HG03159 (cell line): ENCODE data around the gene CDA.
"Not testable (repeated sequence)": the region's sequence is repeated elsewhere in the genome, so short reads cannot be mapped to it uniquely, and the experiment has no call there.

Experiments used
- ATAC-seq: cut with Tn5 transposase; IDR thresholded peaks from one replicate; pipeline ENCODE4 v1.9.1; 2021; ENCODE audit warnings: mild to moderate bottlenecking, moderate library complexity; ENCODE audit not compliant: unreplicated experiment

Gene CDA

DNA sequence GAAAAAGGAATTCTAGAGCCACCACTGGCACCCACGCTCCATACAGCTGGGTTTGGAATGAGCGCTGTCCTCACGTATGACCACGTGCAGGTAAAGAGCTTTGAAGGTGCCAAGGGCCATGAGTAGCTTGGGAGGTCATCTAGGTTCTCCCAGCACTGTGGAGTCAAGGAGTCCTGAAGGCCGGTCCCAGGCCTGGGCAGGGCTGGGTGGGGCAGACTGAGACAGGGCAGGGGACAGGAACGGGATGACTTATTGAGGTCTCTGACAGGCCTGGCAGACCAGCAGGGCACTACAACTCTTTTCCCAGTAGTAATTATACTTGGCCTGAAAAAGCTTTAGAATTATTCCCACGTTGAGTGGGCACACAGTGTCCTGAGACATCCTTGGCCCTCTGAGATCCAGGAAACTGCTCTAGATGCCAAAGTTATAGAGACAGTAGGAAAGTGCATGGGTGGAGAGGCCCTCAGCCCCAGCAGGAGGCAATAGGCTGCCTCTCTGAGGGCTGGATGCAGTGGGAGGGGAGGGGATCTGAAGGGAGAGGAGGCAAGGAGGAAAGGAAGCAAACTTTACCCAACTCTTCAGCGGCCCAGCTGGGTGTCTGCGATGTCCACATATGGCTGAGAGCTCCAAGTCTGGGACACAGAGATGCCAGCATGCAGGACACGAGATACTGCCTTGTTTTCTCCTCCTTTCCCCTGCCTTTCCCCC is 1.8 kb upstream of the CDA start:
- ATAC-seq: no peak

DNA sequence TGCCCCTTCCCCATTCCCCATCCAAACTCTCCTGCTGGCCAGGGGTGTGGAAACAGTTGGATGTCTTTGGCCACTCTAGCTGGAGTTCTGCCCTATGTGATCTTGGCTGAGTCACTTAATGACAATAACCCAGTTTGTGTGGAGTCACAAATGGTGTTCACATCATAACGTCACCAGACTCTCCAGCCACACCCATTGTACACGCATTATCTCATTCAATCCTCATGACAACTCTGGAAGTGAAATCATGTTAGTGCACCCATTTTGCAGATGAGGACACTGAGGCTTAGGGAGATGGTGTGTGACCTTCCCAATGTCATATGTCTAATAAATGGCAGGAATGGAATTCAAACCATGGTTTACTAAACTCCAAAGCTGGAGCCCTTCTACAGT is 1.2 kb upstream of the CDA start:
- ATAC-seq: no peak

DNA sequence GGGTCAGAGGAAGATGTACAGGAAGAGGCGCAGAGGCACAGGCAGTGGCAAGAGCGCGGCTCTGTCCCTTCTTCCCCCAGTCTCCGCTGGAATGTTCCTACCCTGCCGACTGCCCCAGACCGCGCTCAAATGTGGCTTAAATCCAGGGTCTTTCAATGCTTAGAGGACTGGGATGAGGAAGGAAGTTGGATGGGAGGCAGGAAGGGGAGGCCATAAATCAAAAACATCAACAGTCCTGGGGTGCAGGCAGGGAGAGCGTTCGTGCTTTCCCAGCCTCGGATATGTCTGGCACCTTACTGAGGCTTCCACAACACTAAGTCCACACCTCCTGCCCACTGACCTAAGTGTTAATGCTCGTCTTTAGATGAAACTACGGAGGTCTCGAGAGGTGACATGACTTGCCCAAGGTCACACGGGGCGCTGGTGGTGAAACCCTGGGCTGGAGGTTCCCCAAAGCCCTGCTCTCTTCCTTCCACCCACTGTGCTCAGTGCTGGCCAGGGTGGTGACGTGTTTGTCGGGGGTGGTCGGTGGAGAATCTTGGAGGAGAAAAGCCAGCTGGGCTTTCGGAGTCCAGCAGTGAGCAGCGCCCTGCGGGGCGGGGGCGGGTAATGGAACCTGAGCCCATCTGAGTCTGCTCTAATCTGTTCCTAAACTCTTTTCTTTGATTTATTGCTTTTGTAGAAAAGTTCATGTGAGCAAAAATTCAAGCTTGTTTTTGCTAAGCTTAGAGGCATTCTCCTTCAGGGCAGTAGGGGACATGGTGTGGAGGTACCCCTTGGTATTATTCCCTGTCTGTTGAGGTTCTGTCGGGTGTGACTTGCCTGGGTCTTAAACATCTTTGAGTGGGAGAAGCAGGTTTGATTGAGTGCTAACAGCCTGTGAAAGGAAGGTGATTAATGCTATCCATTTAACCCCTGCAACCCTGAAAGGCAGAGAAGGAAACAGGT is 708 bp downstream of the CDA start:
- no peak for ATAC-seq

GRCh38 chr1:20590306-20590777 is 1.4 kb downstream of the CDA start:
- no peak for ATAC-seq

- no peak for ATAC-seq
Measured at GRCh38 chr1:20593756-20594155, 4.9 kb downstream of the CDA start.

- no peak for ATAC-seq
Measured at GRCh38 chr1:20594746-20595145, 5.8 kb downstream of the CDA start.

DNA sequence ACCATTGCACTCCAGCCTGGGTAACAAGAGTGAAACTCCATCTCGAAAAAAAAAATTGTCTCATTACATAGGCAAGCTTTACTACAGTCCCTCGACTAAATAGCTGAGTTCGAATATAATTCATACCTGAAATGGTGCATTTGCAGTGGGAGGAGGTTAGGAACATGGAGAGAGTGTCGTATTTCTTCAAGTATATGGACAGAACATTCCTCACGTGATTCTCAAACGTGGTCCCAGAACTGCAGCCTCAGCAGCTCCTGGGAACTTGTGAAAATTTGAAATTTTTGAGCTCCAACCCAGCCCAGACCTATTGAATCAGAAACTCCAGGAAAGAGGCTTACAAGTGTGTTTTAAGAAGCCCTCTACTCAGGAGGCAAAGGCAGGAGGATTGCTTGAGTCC is 7.2 kb downstream of the CDA start:
- no peak for ATAC-seq

DNA sequence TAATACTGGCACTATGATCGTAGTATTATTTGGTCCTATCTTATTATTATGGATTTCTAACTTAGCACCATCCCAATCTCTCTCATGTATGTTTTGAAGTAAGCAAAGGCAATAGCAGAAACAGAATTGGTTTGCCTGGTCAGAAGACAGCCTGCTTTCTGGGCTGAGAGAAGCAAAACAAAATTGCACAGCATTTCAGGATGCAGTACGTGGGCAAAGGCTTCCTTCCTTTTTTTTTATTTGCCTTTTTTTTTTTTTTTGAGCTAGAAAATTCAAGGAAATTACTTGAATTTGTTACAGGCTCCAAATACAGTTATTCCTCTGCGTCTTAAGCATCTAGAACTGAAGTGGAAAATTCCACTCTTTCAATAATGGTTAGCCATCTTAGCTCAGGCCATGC is 8.8 kb downstream of the CDA start:
- ATAC-seq: no peak

DNA sequence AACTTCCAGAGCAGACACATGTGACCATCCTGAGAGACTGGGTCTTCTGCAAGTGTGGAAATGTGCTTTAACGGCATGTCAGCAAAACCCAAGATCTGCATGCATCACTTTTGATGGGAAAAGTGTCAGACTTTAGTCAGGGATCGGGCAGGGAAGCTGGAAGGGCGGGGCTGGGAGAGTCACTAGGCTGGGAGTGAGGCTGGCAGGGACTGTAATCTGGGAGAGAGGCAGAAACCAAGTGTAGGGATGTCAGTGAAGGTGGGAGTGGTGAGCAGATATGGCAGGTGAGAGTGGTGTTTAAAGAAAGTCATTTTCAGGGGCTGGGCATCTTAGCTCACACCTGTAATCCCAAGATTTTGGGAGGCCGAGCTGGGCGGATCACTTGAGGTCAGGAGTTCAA is 11.3 kb downstream of the CDA start:
- ATAC-seq: no peak

DNA sequence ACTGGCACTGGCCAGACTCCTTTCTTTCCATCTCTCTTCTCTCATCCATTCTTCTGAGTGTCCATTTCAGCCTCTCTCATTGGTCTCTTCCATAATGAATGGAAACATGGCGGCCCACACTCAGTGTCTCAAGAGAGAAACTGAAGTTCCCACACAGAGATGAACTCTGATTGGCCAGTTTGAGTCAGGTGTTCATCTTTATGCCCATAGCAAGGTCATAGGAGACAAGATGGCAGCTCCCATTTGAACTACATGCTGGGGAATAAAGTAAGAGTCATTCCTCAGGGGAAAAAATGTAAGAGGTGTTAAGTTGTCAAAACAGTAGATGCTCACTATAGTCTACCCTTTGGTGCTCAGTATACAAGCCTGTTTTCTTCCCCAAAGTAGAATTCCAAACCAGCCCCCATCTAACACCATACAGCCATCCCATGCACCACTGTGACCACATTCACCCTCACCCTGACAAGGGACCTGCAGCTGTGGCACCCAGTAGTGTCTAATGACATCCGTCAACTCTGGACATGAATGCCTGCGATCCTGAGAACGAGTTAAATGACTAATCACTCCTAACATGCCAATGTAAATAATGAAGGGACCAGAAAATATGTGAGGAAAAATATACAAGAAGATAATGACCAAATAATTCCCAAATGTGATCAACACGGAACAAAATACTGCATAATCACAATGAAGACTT is 12.4 kb downstream of the CDA start:
- no peak for ATAC-seq

GRCh38 chr1:20602851-20603450 is 14.1 kb downstream of the CDA start:
- no peak for ATAC-seq

DNA sequence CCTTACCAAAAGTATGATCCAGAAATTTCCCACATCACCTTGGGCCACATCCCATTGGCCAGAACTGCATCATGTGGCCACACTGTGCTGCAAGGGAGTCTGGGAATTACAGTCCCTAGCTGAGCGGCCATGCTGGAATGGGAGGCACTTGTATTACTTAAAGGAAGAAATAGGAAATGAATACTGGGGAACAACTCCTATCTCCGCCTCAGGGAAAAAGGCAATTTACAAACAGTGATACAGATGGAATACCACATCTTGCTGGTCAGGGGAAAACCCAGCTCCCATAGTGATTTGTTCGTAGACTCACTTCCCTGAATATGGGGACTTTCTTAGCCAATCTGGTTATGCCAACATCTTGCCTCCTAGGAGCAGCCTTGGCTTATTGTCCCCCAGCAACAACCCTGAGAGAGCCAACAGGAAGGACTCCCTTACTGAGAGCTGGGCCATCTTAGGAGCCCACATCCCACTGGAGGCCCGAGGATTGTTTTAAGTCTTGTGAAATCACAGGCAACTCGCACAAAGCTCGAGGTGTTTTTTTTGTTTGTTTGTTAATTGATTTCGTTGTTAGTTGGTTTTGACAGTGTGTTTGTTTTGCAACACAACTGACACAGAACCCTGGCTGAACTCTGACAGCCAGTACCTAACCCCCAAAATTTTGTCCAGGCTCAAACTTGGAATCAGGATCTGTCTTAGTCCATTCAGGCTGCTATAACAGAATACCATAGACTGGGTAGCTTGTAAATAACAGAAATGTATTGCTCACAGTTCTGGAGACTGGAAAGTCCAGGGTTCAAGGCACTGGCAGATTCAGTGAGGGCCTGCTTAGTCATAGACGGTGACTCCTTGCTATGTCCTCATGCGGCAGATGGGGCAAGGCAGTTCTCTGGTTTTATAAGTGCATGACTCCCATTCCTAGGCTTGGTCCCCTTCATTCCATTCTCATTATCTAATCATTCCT is 14.9 kb downstream of the CDA start:
- ATAC-seq: no peak

DNA sequence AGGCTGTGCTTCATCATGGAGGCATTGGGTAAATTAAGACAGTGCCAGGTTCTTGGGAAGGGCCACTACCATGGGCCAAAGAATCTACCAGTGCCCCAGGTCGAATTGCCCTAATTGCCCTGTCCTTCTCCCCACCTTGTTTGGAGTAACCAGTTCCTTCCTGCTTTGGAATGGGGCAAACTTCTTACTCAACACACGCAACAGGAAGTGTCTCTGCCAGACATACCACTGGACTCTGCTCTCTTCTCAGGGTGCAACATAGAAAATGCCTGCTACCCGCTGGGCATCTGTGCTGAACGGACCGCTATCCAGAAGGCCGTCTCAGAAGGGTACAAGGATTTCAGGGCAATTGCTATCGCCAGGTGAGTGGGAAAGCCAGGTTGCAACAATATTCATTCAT is 15.8 kb downstream of the CDA start:
- ATAC-seq: no peak

DNA sequence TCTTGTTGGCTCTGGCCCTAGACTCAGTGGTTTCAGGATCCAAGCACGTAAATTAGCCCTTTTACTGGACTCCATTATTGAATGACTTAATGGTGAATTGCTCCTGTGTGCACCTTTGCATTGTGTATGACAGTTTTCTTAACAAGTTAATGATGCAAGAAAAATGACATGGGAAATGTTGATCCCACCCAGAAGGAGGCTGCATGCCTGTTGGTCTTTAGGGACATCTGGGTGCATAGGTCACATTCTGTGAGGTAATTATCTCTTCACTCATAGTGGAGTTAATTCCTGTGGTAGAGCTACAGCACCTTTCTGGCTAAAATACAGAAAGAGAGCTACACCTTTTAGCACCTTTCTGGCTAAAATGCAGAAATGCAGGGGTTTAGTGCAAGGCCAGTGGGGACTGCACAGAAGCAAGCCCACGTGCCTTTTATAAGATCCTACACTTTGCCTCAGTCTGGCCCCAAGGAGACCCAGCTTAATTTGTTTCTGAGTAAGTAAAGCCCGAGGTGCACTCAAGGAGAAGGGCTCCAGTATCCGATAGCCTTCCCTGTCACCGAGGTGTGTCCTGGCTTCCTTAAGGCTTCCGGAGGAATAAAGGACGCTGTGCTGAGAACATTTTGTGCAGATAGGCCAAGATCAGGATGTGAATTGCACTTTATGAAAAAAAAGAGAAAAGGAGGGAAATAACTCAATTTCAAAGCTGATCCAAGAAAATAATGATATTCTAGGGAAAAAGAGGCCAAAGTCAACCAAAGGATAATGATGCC is 18.1 kb downstream of the CDA start:
- ATAC-seq: not testable (repeated sequence)

- ATAC-seq: no peak
Measured at GRCh38 chr1:20609541-20609940, 20.6 kb downstream of the CDA start.

GRCh38 chr1:20610970-20611369 is 22.1 kb downstream of the CDA start:
- ATAC-seq: no peak

GRCh38 chr1:20611652-20612051 is 22.8 kb downstream of the CDA start:
- ATAC-seq: no peak

DNA sequence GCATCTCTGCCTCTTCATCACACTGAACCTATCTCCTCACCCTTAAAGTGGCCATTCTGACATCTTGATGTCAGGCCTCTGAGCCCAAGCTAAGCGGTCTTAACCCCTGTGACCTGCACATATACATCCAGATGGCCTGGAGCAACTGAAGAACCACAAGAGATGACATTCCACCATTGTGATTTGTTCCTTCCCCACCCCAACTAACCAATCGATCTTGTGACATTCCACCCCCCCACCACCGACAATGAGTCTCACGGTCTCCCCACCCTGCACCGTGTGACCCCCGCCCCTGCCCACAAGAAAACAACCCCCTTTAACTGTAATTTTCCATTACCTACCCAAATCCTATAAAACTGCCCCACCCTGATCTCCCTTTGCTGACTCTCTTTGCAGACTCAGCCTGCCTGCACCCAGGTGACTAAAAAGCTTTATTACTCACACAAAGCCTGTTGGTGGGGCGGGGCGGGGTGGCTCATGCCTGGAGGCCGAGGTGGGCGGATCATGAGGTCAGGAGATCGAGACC is 23.4 kb downstream of the CDA start:
- ATAC-seq: no peak

- ATAC-seq: no peak
Measured at GRCh38 chr1:20614131-20614579, 25.3 kb downstream of the CDA start.
